ENCODE data around the gene CSAD. TPM values are rescaled to one million over a fixed set of nuclear protein-coding genes. Genes with fewer than 3 reads are reported as not detected.

Gene CSAD
- total RNA-seq, 2 donors from 2014 or later: 29.8 to 43.5 TPM

GRCh38 chr12:53221203-53222080 is 40.7 kb upstream of the CSAD start:
- Mint-ChIP-seq H3K9me3 (no peaks in the 10 kb centered on the region), H3K4me1 (peaks cover 53% of the 10 kb centered on the region), H3K4me3 (peak overlapping the region; percentile 98), H3K36me3 (ENCODE audit: low read depth) (peaks cover 23% of the 10 kb centered on the region), H3K27me3 (no peaks in the 10 kb centered on the region), H3K27ac (peak overlapping the region; percentile 87)
- peak; percentile 13 for ATAC-seq (replicated peaks)

GRCh38 chr12:53220694-53221202 is 40.0 kb upstream of the CSAD start:
- no peaks in the 10 kb centered on the region for H3K9me3 Mint-ChIP-seq
- peaks cover 56% of the 10 kb centered on the region for H3K4me1 Mint-ChIP-seq
- peak overlapping the region; percentile 98 for H3K4me3 Mint-ChIP-seq
- H3K27ac Mint-ChIP-seq: peak overlapping the region; percentile 87
- peaks cover 30% of the 10 kb centered on the region for H3K36me3 Mint-ChIP-seq (ENCODE audit: low read depth)
- H3K27me3 Mint-ChIP-seq: no peaks in the 10 kb centered on the region
- peak; percentile 65 for ATAC-seq (replicated peaks)

- Mint-ChIP-seq H3K36me3 (ENCODE audit: low read depth) (peaks cover 37% of the 10 kb centered on the region), H3K27ac (peak overlapping the region; percentile 91), H3K27me3 (no peaks in the 10 kb centered on the region), H3K4me1 (peaks cover 55% of the 10 kb centered on the region), H3K4me3 (peak overlapping the region; percentile 98), H3K9me3 (no peaks in the 10 kb centered on the region)
- ATAC-seq (replicated peaks): peak; percentile 44
Observed at GRCh38 chr12:53219956-53220693, 39.4 kb upstream of the CSAD start.

- peaks cover 48% of the 10 kb centered on the region for H3K4me1 Mint-ChIP-seq
- ATAC-seq (replicated peaks): peak; percentile 30
- peak overlapping the region; percentile 91 for H3K27ac Mint-ChIP-seq
- H3K36me3 Mint-ChIP-seq (ENCODE audit: low read depth): peaks cover 44% of the 10 kb centered on the region
- H3K9me3 Mint-ChIP-seq: no peaks in the 10 kb centered on the region
- peak overlapping the region; percentile 98 for H3K4me3 Mint-ChIP-seq
- no peaks in the 10 kb centered on the region for H3K27me3 Mint-ChIP-seq
Observed at GRCh38 chr12:53219292-53219955, 38.7 kb upstream of the CSAD start.

GRCh38 chr12:53218551-53219291 is 38.0 kb upstream of the CSAD start:
- H3K27ac Mint-ChIP-seq: peak overlapping the region; percentile 91
- H3K27me3 Mint-ChIP-seq: no peaks in the 10 kb centered on the region
- no peak for ATAC-seq (replicated peaks)
- peaks cover 51% of the 10 kb centered on the region for H3K36me3 Mint-ChIP-seq (ENCODE audit: low read depth)
- peak overlapping the region; percentile 98 for H3K4me3 Mint-ChIP-seq
- no peaks in the 10 kb centered on the region for H3K9me3 Mint-ChIP-seq
- peaks cover 45% of the 10 kb centered on the region for H3K4me1 Mint-ChIP-seq

GRCh38 chr12:53217931-53218307 is 37.2 kb upstream of the CSAD start:
- Mint-ChIP-seq H3K36me3 (ENCODE audit: low read depth) (peaks cover 59% of the 10 kb centered on the region), H3K27ac (peak overlapping the region; percentile 91), H3K4me1 (peaks cover 49% of the 10 kb centered on the region), H3K4me3 (peak overlapping the region; percentile 98), H3K9me3 (no peaks in the 10 kb centered on the region), H3K27me3 (no peaks in the 10 kb centered on the region)
- ATAC-seq (replicated peaks): no peak

- peak; percentile 14 for ATAC-seq (replicated peaks)
- Mint-ChIP-seq H3K4me1 (peaks cover 49% of the 10 kb centered on the region), H3K27me3 (no peaks in the 10 kb centered on the region), H3K36me3 (ENCODE audit: low read depth) (peaks cover 65% of the 10 kb centered on the region), H3K4me3 (peak overlapping the region; percentile 98), H3K27ac (peak overlapping the region; percentile 91), H3K9me3 (no peaks in the 10 kb centered on the region)
Observed at GRCh38 chr12:53217051-53217930, 36.6 kb upstream of the CSAD start.

GRCh38 chr12:53215497-53215896 is 34.8 kb upstream of the CSAD start:
- Mint-ChIP-seq H3K4me3 (no peak overlapping the region), H3K27ac (peak overlapping the region; percentile 91), H3K4me1 (peaks cover 49% of the 10 kb centered on the region), H3K9me3 (no peaks in the 10 kb centered on the region), H3K27me3 (no peaks in the 10 kb centered on the region), H3K36me3 (ENCODE audit: low read depth) (peaks cover 79% of the 10 kb centered on the region)
- ATAC-seq (replicated peaks): no peak

GRCh38 chr12:53214687-53215455 is 34.1 kb upstream of the CSAD start:
- peak overlapping the region; percentile 91 for H3K27ac Mint-ChIP-seq
- H3K27me3 Mint-ChIP-seq: no peaks in the 10 kb centered on the region
- H3K4me3 Mint-ChIP-seq: no peak overlapping the region
- ATAC-seq (replicated peaks): no peak
- no peaks in the 10 kb centered on the region for H3K9me3 Mint-ChIP-seq
- peaks cover 49% of the 10 kb centered on the region for H3K4me1 Mint-ChIP-seq
- peaks cover 79% of the 10 kb centered on the region for H3K36me3 Mint-ChIP-seq (ENCODE audit: low read depth)

- Mint-ChIP-seq H3K9me3 (no peaks in the 10 kb centered on the region), H3K36me3 (ENCODE audit: low read depth) (peaks cover 78% of the 10 kb centered on the region), H3K4me3 (no peak overlapping the region), H3K27me3 (no peaks in the 10 kb centered on the region), H3K27ac (no peak overlapping the region), H3K4me1 (peaks cover 46% of the 10 kb centered on the region)
- ATAC-seq (replicated peaks): no peak
Observed at GRCh38 chr12:53214221-53214620, 33.5 kb upstream of the CSAD start.

GRCh38 chr12:53213348-53213747 is 32.6 kb upstream of the CSAD start:
- H3K27me3 Mint-ChIP-seq: no peaks in the 10 kb centered on the region
- peak; percentile 55 for ATAC-seq (replicated peaks)
- peaks cover 79% of the 10 kb centered on the region for H3K36me3 Mint-ChIP-seq (ENCODE audit: low read depth)
- H3K9me3 Mint-ChIP-seq: no peaks in the 10 kb centered on the region
- peak overlapping the region; percentile 51 for H3K27ac Mint-ChIP-seq
- peaks cover 50% of the 10 kb centered on the region for H3K4me1 Mint-ChIP-seq
- H3K4me3 Mint-ChIP-seq: no peak overlapping the region

- no peaks in the 10 kb centered on the region for H3K9me3 Mint-ChIP-seq
- no peak for ATAC-seq (replicated peaks)
- H3K27me3 Mint-ChIP-seq: no peaks in the 10 kb centered on the region
- H3K4me3 Mint-ChIP-seq: no peak overlapping the region
- peaks cover 76% of the 10 kb centered on the region for H3K36me3 Mint-ChIP-seq (ENCODE audit: low read depth)
- H3K27ac Mint-ChIP-seq: peak overlapping the region; percentile 51
- H3K4me1 Mint-ChIP-seq: peaks cover 50% of the 10 kb centered on the region
Observed at GRCh38 chr12:53212931-53213330, 32.2 kb upstream of the CSAD start.

All from activated T-helper 17 cell treated with anti-CD3 and anti-CD28 coated beads, Interleukin-2, amount 50 U/mL, for 72 hours (primary cell).